HG03066 (cell line): ENCODE measurements around the gene SH3YL1.
A peak's percentile ranks its signal among the peaks of the same experiment; 100 is the strongest.

Source experiments
- ATAC-seq: cut with Tn5 transposase; IDR thresholded peaks from one replicate; pipeline ENCODE4 v1.9.1; 2021; ENCODE audit warnings: low read depth; ENCODE audit not compliant: unreplicated experiment

SH3YL1 gene

GRCh38 chr2:259789-260331, 4.0 kb downstream of the SH3YL1 start:
- no peak for ATAC-seq

- no peak for ATAC-seq
These were observed 4.9 kb downstream of the SH3YL1 start for GRCh38 chr2:258933-259332.

GRCh38 chr2:257842-258241, 6.0 kb downstream of the SH3YL1 start:
- ATAC-seq: no peak

- ATAC-seq: no peak
These were observed 6.4 kb downstream of the SH3YL1 start for GRCh38 chr2:257429-257828.

- no peak for ATAC-seq
These were observed 7.7 kb downstream of the SH3YL1 start for GRCh38 chr2:256094-256493.

GRCh38 chr2:255195-255594, 8.6 kb downstream of the SH3YL1 start:
- no peak for ATAC-seq

- ATAC-seq: no peak
These were observed 9.6 kb downstream of the SH3YL1 start for GRCh38 chr2:254241-254640.

GRCh38 chr2:253202-253638, 10.6 kb downstream of the SH3YL1 start:
- no peak for ATAC-seq

- ATAC-seq: no peak
These were observed 11.7 kb downstream of the SH3YL1 start for GRCh38 chr2:252001-252602.

GRCh38 chr2:249538-250042, 14.2 kb downstream of the SH3YL1 start:
- ATAC-seq: no peak

GRCh38 chr2:248724-249123, 15.1 kb downstream of the SH3YL1 start:
- no peak for ATAC-seq

- peak; percentile 76 for ATAC-seq
These were observed 17.2 kb downstream of the SH3YL1 start for GRCh38 chr2:246489-247144.

GRCh38 chr2:244547-244946, 19.3 kb downstream of the SH3YL1 start:
- ATAC-seq: no peak

GRCh38 chr2:238869-239268, 25.0 kb downstream of the SH3YL1 start:
- no peak for ATAC-seq

- no peak for ATAC-seq
These were observed 25.4 kb downstream of the SH3YL1 start for GRCh38 chr2:238431-238830.

GRCh38 chr2:237878-238277, 26.0 kb downstream of the SH3YL1 start:
- ATAC-seq: no peak

GRCh38 chr2:236993-237539, 26.8 kb downstream of the SH3YL1 start:
- no peak for ATAC-seq

GRCh38 chr2:234421-234820, 29.4 kb downstream of the SH3YL1 start:
- no peak for ATAC-seq

- no peak for ATAC-seq
These were observed 30.8 kb downstream of the SH3YL1 start for GRCh38 chr2:233030-233429.

GRCh38 chr2:231521-232185, 32.2 kb downstream of the SH3YL1 start:
- ATAC-seq: no peak
